CD4-positive, alpha-beta T cell treated with Interleukin-4 for 4 hours (primary cell): ENCODE results near the gene MFSD11.
"Not testable (repeated sequence)": the region's sequence is repeated elsewhere in the genome, so short reads cannot be mapped to it uniquely, and the experiment has no call there.

Source experiments
- DNase-seq: peaks from one replicate; pipeline ENCODE4 v3.0.0-alpha.2; 2020

The MFSD11 gene

GRCh38 chr17:76808326-76808725 is 70.4 kb downstream of the MFSD11 start:
- no peak for DNase-seq

GRCh38 chr17:76810956-76811355 is 73.0 kb downstream of the MFSD11 start:
- no peak for DNase-seq

DNA sequence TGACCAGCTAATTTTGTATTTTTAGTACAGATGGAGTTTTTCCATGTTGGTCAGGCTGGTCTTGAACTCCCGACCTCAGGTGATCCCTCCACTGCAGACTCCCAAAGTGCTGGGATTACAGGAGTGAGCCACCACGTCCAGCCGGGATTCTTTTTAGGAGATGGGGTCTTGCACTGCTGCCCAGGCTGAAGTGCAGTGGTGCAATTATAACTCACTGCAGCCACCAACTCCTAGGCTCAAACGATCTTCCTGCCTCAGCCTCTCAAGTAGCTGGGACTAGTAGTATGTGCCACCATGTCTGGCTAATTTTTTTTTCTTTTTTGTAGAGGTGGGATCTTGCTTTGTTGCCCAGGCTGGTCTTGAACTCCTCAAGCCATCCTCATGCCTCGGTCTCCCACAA is 73.9 kb downstream of the MFSD11 start:
- no peak for DNase-seq

DNA sequence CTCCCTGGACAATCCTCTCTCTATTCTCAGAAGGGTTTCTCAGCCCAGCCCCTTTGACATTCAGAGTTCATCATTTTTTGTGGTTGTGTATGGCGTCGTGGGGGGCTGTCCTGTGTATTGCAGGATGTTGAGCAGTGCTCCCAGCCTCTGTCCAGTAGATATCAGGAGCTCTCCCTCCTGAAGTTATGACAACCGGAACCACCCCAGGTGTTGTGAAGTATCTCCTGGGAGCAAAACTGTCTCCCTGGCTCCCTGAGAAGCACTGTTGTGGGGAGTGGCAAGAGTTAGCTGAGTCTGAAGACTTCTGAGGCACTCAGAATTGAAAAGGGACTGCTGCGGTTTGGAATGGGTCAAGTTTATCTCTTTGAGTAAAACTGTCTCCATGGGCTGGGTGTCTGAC is 74.3 kb downstream of the MFSD11 start:
- DNase-seq = no peak

- DNase-seq = no peak
Observed at GRCh38 chr17:76812968-76813367, 75.0 kb downstream of the MFSD11 start.

DNA sequence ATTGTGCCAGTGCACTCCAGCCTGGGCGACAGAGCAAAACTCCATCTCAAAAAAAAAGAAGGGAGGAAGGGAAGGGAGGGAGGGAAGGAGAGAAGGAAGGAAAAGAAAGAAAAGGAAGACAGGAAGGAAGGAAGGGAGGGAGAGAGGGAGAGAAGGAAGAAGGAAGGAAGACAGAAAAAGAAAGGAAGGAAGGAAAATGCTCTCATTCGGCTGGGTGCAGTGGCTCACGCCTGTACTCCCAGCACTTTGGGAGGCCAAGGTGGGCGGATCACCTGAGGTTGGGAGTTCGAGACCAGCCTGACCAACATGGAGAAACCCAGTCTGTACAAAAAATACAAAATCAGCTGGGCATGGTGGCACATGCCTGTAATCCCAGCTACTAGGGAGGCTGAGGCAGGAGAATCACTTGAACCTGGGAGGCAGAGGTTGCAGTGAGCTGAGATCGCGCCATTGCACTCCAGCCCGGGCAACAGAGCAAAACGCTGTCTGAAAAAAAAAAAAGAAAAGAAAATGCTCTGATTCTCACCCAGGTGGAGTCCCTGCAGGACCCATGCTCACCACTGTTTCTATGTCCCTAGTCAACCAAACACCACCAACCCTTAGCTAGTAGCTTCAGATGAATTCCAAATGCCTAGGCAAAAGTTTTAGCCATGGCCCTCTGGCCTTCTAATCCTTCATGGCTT is 78.1 kb downstream of the MFSD11 start:
- not testable (repeated sequence) for DNase-seq

DNA sequence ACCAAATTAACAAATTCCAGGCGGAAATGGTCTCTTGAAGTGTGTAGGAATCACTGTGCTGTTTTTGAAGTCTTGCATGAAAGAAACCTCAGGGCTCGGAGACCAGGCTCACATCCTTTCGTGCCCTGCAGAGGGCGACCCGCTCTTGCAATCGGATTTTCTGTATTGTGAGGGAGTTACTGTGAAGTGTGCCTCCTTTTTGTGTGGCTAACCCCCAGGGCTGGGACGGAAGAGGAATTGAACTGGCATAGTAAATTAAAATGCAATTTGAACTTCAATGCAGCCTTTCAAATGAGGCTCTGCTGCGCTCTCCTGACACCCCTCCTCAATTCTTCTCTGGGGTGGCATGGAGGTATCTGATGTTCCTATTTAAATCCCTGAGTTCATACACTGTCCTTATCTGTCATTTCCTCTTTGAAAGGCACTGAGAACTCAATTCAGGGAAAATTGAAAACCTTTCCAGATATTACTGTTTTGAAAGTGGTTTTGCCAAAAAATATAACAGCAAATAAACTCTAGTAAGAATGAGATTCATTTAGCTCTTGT is 78.7 kb downstream of the MFSD11 start:
- DNase-seq = peak; percentile 65

DNA sequence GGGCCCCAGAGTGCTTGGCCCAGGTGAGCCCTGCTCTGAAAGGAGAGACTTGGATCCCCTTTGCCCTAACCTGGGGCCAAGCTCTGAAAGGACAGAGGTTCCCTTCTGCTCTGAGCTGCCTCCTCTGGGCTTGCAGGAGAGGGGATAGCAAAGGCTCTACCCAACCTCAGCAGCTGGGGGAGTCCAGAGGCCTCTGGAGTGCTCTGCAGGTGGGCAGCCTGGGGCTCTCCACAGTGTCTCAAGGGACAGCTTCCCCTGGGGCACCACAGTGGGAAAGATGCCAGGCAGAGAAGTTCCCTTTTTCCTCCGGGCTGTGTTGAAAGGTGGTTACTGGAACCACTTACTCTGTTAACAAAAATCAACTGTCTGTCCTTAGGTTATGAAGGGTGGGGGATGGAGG is 82.1 kb downstream of the MFSD11 start:
- no peak for DNase-seq

- DNase-seq = no peak
Observed at GRCh38 chr17:76820561-76820960, 82.6 kb downstream of the MFSD11 start.

GRCh38 chr17:76822184-76822778 is 84.4 kb downstream of the MFSD11 start:
- no peak for DNase-seq

DNA sequence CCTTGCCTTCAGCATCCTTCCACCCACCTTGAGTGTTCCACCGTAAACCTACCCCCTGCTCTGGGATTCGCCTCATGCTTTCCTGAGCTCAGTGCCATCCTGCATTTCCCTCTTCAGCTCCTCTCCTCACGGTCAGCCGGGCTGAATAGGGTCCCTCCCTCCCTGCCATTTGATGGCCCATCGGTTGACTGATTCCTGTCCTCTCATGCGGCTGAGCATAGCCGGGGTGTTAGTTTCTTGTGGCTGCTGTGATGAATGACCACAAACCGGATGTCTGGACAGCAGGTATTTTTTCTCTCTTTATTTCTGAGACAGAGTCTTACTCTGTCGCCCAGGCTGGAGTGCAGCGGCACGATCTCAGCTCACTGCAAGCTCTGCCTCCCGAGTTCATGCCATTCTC is 86.2 kb downstream of the MFSD11 start:
- DNase-seq = no peak

- DNase-seq = no peak
Observed at GRCh38 chr17:76826330-76827068, 88.6 kb downstream of the MFSD11 start.

GRCh38 chr17:76827736-76828135 is 89.8 kb downstream of the MFSD11 start:
- no peak for DNase-seq
